Ecto neural progenitor cell (in vitro differentiated cells): ENCODE measurements around the gene ADAMTS9.
"Not testable (repeated sequence)": the region's sequence is repeated elsewhere in the genome, so short reads cannot be mapped to it uniquely, and the experiment has no call there.

Experiments used
- DNase-seq: peaks from one replicate; pipeline ENCODE4 v3.0.0-alpha.2; 2018; ENCODE audit warnings: low spot score

ADAMTS9 gene

DNA sequence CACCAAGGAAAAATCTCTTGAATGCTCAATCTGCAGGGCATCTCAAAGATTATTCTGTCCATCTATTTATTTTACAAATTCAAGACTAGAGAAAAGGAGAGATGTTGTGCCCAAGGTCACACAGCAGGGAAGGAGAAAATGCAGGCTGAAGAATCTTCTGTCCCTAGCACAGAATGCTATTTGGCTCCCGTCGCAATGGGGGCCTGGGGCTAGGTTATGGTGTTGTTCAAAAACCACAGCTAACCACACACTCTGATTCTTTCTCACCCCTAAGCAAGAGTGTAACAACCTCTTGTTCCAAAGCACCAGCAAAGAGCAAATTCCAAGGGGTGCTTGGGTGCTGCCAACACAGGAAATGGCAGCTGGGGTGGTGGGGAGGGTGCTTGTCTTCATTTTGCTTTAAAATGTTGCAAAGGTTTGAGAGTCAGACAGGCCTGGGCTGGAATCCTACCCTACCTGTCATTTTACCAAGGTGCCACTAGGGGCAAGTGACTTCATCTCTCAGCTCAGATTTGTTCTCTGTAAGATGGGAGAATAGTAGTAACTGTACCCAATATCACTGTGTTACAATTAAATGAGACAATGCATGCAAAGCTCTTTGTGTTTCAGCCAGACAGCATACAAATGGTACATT, 112.5 kb downstream of the ADAMTS9 start:
- no peak for DNase-seq

DNA sequence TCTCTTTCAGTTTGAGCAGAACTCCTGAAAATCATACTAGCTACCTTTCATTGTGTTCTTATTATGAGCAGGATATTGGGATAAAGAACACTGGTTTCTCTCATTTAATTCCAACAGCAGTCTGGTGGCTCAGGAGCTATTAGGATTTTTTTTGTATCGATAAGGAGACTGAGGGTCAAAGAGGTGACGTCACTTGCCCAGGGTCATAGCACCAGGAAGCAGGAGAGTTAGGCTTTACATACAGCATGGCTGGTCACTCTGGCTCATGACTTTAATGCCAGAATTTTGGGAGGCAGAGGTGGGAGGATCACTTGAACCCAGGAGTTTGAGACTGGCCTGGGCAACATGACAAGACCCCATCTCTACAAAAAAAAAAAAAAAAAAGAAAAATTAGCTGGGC, 113.6 kb downstream of the ADAMTS9 start:
- no peak for DNase-seq

DNA sequence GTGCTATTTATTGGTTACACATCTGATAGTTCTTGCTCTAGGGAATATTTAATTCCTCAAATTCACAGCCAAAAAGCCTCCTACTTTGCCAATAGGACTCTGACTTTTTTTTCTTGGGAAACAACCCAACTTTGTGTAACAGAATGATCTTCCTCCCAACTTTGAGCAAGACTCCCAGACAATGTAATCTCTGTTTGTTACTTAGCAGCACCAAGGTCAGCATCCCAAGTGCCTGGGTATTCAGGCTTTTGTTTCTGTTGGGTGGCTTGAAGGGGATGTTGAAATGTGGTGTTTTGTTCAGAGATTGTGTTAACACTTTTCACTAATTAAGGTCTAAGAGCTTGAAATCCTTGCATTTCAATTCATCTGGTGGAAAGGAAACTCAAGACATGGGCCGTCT, 115.8 kb downstream of the ADAMTS9 start:
- no peak for DNase-seq

DNA sequence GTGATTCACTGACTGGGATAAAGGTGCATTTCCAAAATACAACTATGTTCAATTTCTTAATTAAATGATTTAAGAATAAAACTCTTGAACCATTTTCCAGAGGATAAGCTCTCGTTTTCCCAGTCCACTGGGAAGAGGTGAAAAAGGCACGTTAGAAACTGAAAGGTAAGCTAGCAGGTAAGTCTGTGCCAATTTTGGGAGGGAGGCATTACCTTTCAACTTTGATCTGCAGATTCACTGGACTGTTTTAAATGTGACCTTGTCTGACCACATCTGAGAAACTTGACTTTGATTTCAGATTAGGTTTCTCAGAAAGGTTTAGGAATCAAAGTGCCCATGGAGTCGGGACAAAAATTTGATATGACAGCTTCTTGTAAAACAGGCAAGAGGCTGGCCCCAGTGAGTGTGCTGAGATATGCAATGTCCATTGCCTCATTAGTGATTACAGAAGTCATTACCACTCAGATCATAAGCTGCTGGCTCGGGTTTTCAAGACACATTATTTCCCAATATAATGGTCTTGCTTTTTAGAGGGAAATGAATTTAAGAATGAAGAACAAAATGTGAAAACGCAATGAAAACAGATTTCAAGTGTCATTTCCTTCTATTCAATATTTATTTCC, 118.8 kb downstream of the ADAMTS9 start:
- no peak for DNase-seq

DNA sequence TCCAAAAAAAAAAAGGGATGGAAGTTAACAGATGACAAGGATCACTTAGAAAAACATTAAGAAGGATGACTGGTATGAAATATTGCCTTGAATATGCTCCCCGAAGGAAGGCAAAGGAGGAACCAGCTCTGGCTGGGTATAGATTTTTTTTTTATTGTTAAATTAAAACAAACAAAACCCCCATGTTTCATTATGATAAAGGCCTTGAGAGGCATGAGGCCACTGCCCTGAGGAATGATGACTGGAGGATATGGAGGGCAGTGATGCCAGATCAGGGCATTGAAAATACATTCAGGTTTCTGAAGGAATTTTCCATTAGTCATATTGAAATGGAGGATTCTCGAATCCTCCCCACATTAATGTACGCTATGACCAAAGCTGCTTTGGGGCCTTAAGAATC, 120.9 kb downstream of the ADAMTS9 start:
- DNase-seq: no peak

DNA sequence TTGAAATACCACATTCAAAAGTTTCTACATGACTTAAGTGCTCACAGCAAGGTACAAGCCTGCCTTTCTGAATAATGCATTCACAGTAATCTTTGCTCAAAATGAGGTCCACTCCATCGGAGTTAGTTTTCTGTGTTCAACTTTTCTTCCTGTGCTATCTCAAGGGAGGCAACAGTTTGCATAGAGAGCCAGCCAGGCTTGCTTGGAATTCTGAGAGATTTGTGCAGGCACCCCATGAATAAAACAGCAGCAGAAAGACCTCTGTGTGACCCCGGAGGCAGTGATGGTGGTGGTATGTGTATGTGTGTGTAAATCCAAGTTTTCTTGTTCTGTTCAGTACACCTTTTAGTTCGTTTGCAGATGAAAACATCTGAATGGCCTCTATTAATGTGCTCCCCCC, 124.0 kb downstream of the ADAMTS9 start:
- DNase-seq: no peak

DNA sequence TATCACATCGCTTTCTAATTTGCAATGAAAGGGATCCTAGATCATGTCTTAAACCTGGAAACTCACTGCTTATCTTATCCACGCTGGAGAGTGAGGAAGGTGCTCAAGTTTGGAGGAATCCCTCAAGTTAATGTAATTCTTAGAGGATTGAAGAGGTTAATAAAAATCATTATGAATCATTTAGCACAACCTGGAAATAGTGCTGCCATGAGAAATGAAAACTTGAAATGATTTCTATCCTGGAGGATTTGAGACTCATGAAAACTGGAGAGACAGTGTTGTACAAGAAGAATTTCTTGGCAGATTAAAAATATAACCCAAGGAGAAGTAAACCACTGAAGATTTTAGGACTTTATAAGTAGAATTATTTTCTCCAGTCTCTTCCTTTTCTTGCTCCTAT, 125.9 kb downstream of the ADAMTS9 start:
- DNase-seq: no peak

DNA sequence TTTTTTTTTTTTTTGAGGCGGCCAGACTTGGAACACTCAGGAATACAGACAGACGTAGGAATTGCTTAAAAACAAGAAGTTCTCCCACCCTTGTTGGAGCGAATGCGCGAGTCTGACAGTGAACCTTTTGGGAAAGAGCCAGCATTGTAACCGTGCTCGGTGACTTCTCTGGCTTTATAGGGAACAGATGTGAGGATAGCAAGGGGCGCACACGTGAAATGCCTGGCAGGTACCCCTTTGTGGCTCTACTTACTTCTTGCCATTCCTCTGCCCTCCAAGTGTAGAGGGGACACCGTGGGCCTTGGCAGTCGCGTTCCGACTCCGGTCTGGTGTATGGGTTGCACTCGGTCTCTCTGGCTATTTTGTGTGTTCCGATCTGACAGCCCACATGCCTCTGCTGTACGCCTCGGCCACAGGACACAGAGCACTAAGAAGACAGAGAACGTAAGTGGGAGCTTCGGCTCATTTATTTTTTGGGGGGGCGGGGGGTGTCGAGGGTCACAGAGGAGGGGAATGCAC, 126.4 kb downstream of the ADAMTS9 start:
- no peak for DNase-seq

DNA sequence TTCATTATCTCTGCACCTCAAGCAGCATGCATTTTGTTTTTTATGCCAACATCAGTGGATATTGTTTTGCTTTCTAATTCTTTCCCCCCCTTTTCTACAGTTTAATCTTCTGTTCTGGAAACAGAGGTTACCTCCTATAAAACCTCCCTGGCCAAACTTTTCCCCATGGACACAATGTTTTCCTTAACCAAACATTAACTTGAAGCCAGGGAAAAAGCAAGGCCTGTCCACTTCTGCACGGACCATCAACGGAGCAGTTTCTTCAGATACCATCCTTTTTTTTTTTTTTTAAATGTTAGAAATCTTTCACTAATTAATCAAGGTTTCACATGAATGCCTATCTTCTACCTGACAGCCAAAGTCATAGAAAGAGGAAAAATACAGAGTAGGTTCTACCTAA, 127.0 kb downstream of the ADAMTS9 start:
- DNase-seq: no peak

DNA sequence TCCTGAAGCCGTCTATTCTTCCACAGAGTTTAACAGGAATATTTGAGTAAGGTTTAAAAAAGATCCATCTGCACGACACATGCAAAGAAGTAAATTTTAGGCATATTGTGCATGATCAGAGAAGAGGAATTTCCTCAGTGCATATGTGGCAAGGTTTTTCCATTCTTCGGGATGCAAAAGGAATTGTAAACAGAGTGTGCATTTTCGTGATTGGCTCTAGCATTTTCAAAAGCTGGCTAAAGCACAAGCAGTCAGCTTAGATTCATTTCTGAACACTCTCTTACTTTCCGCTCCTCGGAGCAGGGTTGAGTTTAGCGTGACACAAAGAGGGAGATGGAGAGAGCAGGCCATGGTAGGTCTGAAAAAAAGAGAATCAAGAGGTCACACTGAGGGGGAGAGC, 128.2 kb downstream of the ADAMTS9 start:
- DNase-seq: no peak

DNA sequence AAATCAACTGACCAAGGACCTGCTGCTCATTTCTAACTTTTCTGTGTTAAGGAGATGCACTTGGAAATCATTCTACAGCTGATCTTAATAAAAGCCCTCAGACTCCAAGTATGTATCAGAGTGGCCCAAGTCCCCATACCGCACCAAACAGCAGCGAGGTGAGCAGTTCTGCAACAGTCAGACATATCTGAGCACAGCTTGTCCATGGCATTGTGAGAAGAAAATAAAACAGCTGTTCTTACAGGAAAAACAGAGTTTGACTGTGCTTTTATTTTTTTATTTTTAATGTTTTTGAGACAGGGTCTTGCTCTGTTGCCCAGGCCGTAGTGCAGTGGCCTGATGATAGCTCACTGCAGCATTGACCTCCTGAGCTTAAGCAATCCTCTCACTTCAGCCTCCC, 131.8 kb downstream of the ADAMTS9 start:
- no peak for DNase-seq

DNA sequence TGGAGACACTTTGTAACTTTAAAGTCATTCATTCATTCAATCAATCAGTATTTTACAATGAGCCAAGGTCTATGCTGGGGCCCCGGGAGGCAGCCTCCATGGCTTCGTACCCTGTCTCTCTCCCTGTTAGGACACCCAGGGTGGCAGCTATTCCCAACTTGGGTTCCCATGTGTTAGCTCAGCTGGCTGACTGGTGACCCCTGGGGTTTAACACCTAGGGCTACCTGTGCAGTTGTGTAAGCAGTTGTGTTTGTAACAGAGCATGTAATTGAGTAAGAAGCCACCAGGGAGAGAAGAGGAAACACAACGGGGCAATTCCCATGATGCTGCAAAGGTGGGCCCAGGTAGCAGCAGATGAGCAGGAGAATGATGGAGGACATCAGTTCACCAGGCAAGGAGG, 132.4 kb downstream of the ADAMTS9 start:
- no peak for DNase-seq

DNA sequence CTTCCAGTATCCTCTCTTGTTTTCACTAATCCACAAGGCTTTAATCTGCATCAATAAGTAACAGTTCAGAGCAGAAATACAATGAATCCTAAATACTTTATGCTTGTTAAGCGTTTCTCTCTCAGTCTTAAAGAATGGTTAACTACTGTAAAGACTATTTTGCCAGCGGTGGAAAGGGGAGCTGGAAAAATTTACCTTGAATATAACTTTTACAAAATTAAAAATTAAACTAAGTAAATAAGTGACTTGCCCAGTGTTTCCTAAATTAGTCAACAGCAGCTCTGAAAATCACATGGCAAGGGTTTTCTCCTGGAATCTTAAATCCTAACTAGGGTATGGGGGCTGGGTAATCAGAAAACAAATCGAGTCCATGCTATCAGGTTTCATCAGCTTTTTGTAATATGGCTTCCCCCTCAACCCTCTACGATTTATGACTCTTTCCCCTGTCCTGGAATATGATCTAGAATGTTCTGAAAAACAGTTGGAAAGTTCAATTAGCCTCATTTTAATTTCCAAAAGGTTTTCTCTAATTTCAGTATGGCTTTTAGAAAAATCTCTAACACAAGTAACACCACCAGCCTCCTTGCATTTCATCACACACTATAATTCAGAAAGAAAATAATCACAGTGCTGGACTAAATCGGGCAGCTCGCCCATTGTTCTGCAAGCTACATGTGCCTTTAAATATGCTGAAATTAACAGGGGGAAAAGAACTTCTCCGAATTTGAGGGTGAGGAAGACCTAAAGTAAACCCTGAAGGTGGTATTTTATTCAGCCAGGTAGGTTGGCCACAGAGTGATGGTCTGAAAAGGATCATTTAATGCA, 133.5 kb downstream of the ADAMTS9 start:
- no peak for DNase-seq

DNA sequence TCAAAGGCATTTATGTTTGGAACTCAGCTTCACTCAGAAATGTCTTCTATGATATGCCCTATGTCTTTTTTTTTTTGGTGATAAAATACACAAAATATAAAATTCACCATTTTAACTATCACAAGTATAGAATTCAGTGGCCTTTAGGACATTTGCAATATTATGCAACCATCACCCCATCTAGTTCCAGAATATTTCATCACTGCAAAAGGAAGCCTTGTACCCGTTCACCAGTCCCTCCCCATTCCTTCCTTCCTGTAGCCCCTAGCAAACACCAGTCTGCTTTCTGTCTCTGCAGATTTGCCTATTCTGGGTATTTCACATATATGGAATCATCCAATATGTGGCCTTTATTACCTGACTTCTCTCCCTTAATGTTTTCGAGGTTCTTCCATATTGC, 134.8 kb downstream of the ADAMTS9 start:
- DNase-seq: no peak

DNA sequence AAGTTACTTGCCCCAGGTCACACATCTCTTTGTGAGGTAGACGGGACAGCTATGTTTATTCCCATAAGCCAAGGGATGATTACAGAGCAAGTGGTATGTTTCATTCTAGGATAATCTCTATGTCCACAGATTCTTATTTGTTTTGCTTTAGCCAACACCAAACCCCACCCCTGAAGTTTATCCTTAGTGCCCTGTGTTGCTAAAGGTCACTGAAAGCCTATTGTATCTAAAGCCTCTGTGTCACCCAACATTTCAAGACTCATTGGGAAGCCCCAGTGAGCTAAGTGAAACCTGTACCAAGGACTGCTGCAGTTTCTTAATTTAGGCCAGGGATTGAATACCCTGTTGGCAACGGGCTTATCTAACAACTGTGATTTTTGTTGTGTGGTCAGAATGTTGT, 135.6 kb downstream of the ADAMTS9 start:
- DNase-seq: no peak

DNA sequence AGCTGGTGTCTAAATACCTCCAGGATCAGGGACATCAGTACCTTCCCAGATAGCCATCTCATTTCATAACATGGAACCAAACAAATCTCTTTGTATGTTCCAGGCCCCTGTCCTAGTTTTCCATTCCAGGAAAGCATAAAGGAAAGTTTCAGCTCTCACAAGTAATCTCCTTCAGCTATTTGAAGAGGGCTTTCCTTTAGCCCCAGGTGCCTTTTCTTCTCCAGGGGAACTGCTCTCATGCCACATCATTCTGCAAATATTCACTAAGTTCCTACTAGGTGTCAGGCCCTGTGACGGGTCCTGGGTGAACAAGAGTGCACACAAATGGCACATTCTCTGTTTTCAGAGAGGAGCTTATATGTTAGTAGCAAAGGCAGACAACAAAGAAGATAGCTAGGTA, 136.1 kb downstream of the ADAMTS9 start:
- no peak for DNase-seq

DNA sequence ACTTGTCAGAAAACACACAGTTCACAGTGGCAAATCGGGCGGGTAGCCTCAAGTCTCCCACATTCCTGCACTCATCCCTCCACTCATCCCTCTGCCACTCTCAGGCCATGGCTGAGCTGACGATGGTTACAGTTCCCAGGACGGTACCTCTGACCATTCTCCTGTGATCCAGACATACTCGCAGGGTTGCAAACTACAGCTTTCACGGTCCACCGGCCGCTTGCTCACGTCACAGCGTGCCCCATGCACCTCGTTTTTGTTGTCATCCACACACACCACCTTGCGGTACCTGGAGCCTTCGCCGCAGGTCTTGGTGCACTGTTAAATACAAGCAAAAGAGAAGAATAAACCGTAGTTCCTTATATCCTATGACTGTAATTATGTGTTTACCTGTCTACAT, 137.1 kb downstream of the ADAMTS9 start:
- no peak for DNase-seq

DNA sequence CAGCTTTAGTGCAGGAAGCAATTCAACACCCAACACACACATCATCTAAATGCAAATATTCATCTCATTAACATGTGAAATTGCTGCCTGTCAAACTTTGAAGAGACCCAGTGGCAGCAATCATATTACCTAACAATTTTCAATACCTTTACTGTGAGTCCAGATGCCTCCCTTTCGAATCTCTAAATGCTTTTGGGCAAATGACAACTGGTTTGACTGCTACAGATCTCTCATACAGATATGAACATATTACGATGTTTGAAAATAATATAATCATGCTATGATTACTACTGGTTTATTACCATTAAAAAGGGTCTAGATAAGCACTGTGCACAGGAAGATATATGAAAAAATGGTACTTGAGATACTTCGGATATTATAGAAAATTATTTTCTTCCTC, 137.9 kb downstream of the ADAMTS9 start:
- DNase-seq: no peak

DNA sequence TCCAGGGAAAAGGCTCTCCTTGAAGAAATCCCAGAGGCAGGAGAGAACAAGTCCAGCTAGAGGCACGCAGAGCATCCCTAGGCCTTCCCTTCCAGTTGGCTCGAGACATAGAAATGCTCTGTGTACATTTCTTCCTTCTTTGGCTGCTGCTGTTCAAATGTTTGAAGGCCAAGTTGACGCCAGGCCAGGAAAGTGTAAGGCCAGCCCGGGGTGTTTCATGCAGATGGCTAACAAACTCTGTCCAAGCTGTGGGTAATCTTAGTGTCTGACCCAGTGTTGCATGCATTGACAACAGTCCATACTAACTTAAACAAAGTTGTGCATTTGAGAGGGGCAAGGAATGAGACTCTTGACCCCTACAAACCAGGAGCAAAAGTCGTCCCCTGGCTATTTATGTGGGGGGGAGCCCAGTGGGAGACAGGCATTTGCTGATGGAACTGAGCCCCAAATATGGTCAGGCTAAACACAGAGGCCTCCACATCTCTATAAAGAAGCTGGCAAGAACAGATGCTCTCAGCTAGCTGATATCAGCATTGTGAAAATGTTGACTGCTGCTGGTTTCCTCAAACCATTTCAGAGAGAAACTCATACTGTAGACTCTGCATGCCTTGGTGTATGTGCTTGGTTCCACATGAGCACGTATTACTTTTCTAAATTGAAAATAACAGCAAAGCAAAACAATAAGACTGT, 139.5 kb downstream of the ADAMTS9 start:
- no peak for DNase-seq

DNA sequence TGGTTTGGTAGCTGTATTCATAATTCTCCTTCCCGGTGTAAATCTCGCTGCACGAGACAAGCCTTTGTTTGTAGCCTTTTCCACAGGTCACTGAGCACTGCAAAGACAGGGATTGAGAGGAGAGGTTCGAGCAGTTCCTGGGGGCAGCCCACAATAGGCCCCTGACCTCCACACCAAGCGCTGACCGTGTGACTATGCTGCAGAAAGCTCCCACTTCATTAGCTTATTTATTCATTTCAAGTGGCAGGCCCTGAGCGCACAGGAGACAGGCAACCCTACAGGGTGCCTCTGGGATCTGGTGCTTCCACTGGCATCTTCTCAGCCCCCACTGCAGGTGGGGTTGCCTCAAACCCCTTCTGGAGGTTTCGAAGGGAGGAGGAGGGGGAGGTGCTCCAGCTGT, 140.9 kb downstream of the ADAMTS9 start:
- peak; percentile 61 for DNase-seq

DNA sequence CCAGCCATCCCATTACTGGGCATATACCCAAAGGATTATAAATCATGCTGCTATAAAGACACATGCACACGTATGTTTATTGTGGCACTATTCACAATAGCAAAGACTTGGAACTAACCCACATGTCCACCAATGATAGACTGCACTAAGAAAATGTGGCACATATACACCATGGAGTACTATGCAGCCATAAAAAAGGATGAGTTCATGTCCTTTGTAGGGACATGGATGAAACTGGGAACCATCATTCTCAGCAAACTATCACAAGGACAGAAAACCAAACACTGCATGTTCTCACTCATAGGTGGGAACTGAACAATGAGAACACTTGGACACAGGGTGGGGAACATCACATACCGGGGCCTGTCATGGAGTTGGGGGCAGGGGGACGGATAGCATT, 142.6 kb downstream of the ADAMTS9 start:
- DNase-seq: not testable (repeated sequence)

DNA sequence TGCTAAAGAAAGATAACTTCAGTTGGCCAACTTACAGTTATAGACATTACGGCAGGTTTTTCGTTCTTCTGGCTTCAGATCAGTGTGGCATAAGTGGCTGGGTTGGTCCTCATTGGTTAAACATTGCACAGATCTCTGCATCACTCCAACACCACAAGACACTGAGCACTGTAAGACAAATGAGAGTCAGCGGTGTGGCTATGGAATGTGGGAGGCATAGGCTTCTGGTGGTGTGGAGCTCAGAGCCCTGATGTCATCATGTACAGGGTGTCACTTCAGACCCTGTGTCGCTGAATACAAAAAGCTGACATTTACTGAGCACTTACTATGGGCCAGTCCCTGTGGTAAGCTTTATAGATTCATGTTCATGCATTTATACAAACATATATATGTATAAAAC, 146.0 kb downstream of the ADAMTS9 start:
- no peak for DNase-seq
